NCI-H526 (cell line): ENCODE results near the gene BCHE.

Experiments
- DNase-seq, 2 experiments: peaks; one replicate each; lab custom pipeline; 2025; lab: John Stamatoyannopoulos, UW

BCHE gene

DNA sequence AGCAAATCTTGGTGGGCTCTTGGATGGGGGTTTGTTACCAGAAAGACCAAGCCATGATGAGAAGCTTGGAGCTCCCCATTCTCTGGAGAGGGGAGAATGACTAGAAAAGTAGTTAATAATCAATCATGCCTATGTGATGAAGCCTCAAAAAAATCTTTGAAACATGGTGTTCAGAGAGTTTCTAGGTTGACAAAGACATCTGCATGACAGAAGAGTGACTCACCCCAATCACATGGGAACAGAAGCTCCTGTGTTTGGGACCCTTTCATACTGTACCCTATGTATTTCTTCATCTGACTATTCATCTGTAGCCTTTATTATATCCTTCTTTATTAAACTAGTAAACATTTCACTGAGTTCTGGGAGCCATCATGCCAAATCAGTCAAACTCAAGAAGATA, 87.4 kb downstream of the BCHE start:
- no peak for DNase-seq

DNA sequence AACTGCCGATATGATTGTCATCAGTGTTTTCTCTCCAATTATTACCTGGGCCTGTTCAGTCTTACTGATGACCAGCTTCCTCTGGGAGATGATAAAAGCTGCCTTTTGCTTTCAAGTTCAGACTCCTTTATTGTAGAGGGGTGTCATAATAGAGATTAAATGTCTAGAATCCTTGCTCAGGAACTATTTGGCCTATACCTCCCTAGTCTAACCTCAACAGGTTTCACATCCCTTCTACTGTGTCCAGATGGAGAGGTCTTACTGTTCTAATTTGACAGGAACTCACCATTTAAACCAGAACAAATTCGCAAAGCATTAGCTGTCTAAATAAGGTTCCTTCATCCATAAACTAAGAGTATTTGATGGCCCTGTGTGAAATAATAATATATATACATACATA, 88.0 kb downstream of the BCHE start:
- DNase-seq = no peak

DNA sequence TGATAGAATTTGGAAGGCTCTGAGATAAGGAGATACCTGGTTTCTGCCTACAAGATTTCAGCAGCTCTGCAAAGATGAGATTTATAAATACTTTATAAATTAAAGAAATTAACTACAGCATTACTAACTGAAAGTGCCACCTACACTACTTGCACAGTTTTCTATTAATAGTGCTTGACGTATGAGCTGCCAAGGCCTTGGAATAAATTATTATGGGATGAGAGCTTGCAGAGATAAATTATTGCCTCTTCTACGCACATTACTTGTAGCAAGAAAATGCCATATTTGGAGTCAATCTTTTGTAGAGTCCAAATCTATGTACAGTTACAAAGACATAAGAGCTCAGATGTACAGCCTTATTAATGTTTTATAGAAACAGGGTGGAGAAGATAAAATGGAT, 89.1 kb downstream of the BCHE start:
- no peak for DNase-seq

DNA sequence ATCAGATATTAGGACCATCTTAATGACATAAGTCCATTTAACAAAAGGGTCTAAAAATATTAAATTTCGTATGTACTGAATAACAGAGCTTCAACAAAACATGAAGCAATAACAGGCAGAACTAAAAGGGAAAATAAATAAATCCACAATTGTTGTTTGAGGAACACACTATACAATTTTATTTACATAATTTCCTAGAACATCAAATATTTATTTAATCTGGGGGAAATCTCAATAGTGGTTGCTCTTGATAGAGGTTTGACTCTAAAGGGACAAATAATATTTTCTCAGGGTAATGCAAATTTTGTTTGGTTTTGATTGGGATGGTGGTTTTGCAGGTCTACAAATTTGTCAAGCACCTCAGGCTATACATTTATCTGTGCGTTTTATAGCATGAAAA, 90.3 kb downstream of the BCHE start:
- DNase-seq = no peak

DNA sequence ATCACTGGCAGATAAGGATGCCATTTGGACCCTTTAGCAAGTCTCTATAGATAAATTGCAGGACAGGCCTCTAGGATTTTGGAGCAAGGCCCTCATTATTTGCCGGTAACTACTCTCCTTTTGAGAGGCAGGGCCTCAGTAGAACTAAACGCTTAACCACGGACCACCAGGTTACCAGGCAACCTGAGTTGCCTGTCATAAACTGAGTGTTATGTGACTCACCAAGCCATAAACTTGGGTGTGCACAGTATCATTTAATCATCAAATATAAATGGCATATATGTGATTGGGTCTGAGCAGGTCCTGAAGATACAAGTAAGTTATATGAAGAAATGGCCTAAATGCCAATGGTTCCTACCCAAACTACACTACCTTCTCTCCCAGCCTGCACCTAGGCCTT, 93.2 kb downstream of the BCHE start:
- no peak for DNase-seq

DNA sequence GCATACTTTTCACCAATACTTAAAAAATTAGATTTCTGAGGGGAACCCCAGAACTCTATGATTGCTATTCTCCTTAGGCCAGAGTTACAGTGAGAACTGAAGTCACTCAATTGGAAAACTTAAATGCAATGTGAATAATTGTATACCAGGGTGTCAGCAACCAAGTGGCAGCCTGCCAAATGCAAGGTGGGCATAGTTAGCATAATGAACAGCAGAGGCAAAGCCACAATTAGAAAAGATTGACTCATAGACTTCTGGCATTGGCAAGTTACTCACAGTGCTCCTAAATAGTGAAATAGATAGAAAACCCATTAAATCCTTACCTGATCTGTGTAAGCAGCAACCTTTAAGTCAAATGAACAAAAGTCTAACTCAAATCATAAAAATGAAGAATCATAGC, 94.9 kb downstream of the BCHE start:
- no peak for DNase-seq

DNA sequence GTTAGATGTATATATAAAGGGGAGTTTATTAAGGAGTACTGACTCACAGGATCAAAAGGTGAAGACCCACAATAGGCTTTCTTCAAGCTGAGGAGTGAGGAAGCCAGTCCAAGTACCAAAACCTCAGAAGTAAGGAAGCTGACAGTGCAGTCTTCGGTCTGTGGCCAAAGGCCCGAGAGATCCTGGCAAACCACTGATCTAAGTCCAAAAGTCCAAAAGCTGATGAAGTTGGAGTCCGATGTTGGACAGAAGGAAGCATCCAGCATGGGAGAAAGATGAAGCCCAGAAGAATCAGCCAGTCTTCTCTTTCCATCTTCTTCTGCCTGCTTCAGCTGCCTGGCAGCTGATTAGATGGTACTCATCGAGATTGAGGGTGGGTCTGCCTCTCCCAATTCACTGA, 107.5 kb downstream of the BCHE start:
- DNase-seq = no peak

DNA sequence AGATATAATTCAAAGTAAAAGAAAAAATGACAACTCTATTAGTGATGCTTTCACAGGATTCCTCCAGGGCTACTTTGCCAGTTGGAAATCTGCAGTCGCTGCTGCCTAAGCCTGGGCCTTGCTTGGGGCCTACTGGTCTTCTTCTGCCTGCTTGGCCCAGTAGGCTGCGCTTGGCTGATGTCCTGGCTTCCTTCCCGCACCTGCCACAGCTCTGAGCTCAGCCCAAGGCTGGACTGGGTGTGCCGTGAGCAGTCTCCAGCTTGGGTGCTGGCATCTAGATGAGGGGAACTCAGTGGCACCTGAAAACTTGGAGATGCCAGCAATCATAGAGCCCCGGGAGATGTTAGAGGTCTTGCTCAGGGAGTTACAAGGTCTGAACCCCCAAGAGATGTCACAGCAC, 108.3 kb downstream of the BCHE start:
- DNase-seq = no peak

DNA sequence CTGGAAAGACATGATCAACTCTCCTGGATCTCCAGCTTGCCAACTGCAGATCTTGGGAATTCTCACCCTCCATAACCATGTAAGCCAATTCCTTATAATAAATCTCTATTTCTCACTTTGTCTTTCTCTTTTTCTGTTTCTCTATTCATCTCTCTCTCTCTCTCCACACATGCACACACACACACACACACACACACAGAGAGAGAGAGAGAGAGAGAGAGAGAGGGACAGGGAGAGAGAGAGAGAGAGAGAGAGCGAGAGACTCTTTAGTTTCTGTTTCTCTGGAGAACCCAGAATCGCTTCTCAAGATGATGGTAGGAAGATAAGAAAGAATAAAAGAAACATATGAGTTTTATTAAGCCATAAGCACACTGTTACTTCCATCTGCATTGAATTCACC, 111.9 kb downstream of the BCHE start:
- DNase-seq = no peak
